ENCODE measurements around the gene SQSTM1. TPM values are rescaled to one million over a fixed set of nuclear protein-coding genes. Genes with fewer than 3 reads are reported as not detected.

SQSTM1 gene
- total RNA-seq, 1 experiment from 2014 or later = 341 TPM

DNA sequence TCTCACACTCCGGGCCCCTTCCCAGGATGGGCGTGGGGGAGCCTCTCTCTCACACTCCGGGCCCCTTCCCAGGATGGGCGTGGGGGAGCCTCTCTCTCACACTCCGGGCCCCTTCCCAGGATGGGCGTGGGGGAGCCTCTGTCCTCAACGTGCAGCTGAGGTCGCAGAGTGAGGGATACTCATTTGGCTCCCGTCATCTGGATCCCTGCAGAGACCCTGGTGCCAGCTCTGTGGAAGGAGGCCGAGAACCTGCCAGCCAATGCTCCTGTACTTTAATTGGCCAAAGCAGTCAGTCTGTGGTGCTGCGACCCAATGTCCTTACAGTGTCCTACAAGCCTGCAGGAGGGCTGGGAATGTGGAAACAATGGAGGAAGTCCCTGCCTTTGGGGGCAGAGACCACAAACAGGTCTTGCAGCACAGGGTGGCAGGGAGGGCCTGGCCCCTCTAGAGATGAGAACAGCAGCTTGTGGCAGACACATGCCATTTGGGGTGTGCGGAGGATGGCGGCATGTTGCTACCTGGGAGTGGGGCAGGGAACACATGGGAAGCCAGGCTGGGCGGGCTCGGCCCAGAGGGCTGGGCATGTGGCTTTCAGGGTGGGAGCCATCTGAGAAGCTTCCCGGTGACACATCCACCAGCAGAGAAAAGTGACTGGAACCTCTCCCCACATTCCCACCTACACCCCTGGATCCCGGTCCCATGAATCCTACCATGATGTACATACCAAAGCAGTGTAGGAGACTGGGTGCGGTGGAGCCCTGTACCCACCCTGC lies 51.5 kb downstream of the SQSTM1 start:
- BruUV-seq (replicated peaks) = no TSS peak
- Histone ChIP-seq H3F3A (ENCODE audit: low read length, unreplicated experiment) (no peaks in the 10 kb centered on the region), H3K27me3 (ENCODE audit: low read length) (no peaks in the 10 kb centered on the region), H3K79me2 (ENCODE audit: low read length) (no peaks in the 10 kb centered on the region), H3K9me2 (replicated peaks; ENCODE audit: low read length) (no peaks in the 10 kb centered on the region), H2AFZ (ENCODE audit: low read length) (no peak overlapping the region), H3K9me3 (ENCODE audit: low read length) (no peaks in the 10 kb centered on the region), H3K9ac (ENCODE audit: low read length) (no peak overlapping the region), H3K4me1 (ENCODE audit: insufficient read depth, low read length) (no peaks in the 10 kb centered on the region), H4K20me1 (ENCODE audit: low read length) (no peaks in the 10 kb centered on the region), H3K4me2 (ENCODE audit: low read length) (no peak overlapping the region), H3K36me3 (ENCODE audit: low read depth, low read length) (no peaks in the 10 kb centered on the region; the same call in 1 of the 2 replicates), H3K4me3 (ENCODE audit: low read length) (no peak overlapping the region), H3K27ac (ENCODE audit: low read length) (no peak overlapping the region)
- intact Hi-C loops (cut with micrococcal nuclease) = no loop called here
- TF ChIP-seq, protein P1, sequence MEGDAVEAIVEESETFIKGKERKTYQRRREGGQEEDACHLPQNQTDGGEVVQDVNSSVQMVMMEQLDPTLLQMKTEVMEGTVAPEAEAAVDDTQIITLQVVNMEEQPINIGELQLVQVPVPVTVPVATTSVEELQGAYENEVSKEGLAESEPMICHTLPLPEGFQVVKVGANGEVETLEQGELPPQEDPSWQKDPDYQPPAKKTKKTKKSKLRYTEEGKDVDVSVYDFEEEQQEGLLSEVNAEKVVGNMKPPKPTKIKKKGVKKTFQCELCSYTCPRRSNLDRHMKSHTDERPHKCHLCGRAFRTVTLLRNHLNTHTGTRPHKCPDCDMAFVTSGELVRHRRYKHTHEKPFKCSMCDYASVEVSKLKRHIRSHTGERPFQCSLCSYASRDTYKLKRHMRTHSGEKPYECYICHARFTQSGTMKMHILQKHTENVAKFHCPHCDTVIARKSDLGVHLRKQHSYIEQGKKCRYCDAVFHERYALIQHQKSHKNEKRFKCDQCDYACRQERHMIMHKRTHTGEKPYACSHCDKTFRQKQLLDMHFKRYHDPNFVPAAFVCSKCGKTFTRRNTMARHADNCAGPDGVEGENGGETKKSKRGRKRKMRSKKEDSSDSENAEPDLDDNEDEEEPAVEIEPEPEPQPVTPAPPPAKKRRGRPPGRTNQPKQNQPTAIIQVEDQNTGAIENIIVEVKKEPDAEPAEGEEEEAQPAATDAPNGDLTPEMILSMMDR (conservative IDR thresholded peaks at IDR 0.05; ENCODE audit: low read depth, low read length) = no peak
- no peak for TF ChIP-seq EZH2phosphoT487 (IDR thresholded peaks at IDR 0.05; ENCODE audit: borderline replicate concordance, low read length)
- DNase-seq (no peak), ATAC-seq (no peak)
- ChIA-PET POLR2A (ENCODE audit: unreplicated experiment) (no interaction called here), CTCF (no interaction called here)

DNA sequence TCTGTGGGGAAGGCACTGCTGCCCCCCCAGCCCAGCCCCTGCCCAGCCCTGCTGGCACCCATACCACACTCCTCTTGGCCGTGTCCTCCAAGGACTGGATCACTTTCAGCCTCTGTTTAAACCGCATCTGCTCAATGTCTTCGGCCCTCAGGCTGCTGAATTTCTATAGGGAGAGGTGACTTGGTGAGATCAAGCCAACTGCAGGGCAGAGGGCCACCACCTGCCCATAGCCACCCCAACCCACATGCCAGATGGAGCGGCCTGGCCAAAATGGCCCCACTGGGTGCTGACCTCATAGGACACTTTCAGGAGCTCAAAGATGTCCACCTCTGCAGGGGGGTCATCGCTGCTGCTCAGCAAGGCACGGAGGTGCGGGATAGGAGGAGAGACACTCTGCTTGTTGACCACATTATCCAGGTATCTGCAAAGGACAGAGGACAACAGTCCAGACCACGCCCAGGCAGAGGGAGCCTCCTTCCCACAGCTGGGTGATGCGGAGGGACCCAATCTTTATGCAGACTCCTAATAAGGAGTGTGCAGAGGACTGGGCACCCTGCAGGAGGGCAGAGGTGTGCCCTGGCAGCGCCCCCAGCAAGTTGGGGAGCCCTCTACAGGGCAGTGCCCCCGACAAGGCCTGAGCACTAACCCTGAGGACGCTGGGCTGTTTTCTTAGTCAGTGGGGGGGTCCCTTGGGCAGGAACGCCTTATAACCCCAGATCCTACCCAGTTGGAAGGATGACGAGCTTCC lies 52.3 kb downstream of the SQSTM1 start:
- POLR2A ChIA-PET (ENCODE audit: unreplicated experiment) = no interaction called here
- intact Hi-C loops (cut with micrococcal nuclease) = no loop called here
- Histone ChIP-seq H3K27ac (ENCODE audit: low read length) (no peak overlapping the region), H3K4me2 (ENCODE audit: low read length) (no peak overlapping the region), H3K79me2 (ENCODE audit: low read length) (no peaks in the 10 kb centered on the region), H3K4me1 (ENCODE audit: insufficient read depth, low read length) (no peaks in the 10 kb centered on the region), H3K27me3 (ENCODE audit: low read length) (no peaks in the 10 kb centered on the region), H4K20me1 (ENCODE audit: low read length) (no peaks in the 10 kb centered on the region), H3K9me2 (replicated peaks; ENCODE audit: low read length) (no peaks in the 10 kb centered on the region), H3K4me3 (ENCODE audit: low read length) (no peak overlapping the region), H3K9ac (ENCODE audit: low read length) (no peak overlapping the region), H3K9me3 (ENCODE audit: low read length) (no peaks in the 10 kb centered on the region), H2AFZ (ENCODE audit: low read length) (no peak overlapping the region), H3F3A (ENCODE audit: low read length, unreplicated experiment) (no peaks in the 10 kb centered on the region), H3K36me3 (ENCODE audit: low read depth, low read length) (no peaks in the 10 kb centered on the region; the same call in 1 of the 2 replicates)
- CTCF ChIA-PET = no interaction called here
- no peak for DNase-seq
- no peak for ATAC-seq
- BruUV-seq (replicated peaks) = no TSS peak
- TF ChIP-seq EZH2 (IDR thresholded peaks at IDR 0.05; ENCODE audit: low read length, unreplicated experiment) (no peak), EZH2phosphoT487 (IDR thresholded peaks at IDR 0.05; ENCODE audit: borderline replicate concordance, low read length) (no peak)
- TF ChIP-seq, protein P1 (conservative IDR thresholded peaks at IDR 0.05; ENCODE audit: low read depth, low read length) = no peak

Measured in PC-3 (cell line).